HepG2 (cell line): Measurements from ENCODE around the gene DOCK10. TPM values are rescaled to one million over a fixed set of nuclear protein-coding genes. Genes with fewer than 3 reads are reported as not detected.

Source experiments
- ATAC-seq: fragments of 200-7000 bp; cut with Tn5 transposase; 3 replicates; pipeline ENCODE4 v1.9.1; 2020; ENCODE audit warnings: mild to moderate bottlenecking, moderate library complexity
- BruUV-seq: library from RNA; stranded (reverse); fragments of 400-500 nt; replicated peaks from 2 replicates; lab custom pipeline; 2021; lab: Mats Ljungman, UMichigan
- CTCF ChIA-PET: fragments of 300-600 bp; formaldehyde crosslinking; extraction: SDS; loops from one replicate; lab custom pipeline; 2021; ENCODE audit warnings: low total read pairs, inconsistent platforms, low intra/inter-chr PET ratio; lab: Yijun Ruan, JAX
- POLR2A ChIA-PET: fragments of 350-600 bp; sonication (Branson Sonifier 250); formaldehyde crosslinking; loops from one replicate; lab custom pipeline; 2020; ENCODE audit warnings: antibody characterized with exemption, inconsistent platforms; lab: Yijun Ruan, JAX
- DNase-seq: peaks from one replicate; pipeline ENCODE4 v3.0.0-alpha.2; 2015; ENCODE audit warnings: low spot score
- FAIRE-seq: peaks from 3 replicates; lab custom pipeline; 2011; peaks lifted over from hg19 to GRCh38; lab: Jason Lieb, UNC
- H2AFZ ChIP-seq: one replicate; pipeline ENCODE4 v1.6.1; 2011; ENCODE audit warnings: low read length, inconsistent platforms
- H3K27ac ChIP-seq: fragments of 300-600 bp; 3 replicates; pipeline ENCODE4 v1.8.0; 2011; ENCODE audit warnings: mixed run types, mild to moderate bottlenecking, mixed read lengths, low read length, inconsistent platforms; ENCODE audit not compliant: insufficient read depth; ENCODE audit errors: extremely low read length
- H3K27me3 ChIP-seq, 2 experiments: fragments of 200-600 bp in 1 of 2; 2 replicates in 1 of 2; 3 replicates in 1 of 2; pipeline versions ENCODE4 v1.6.0 to v1.8.0; 2011; ENCODE audit warnings: low read length in 2 of 2, mild to moderate bottlenecking in 2 of 2, moderate library complexity in 2 of 2, inconsistent platforms in 1 of 2; ENCODE audit not compliant: insufficient read depth in 2 of 2, control insufficient read depth in 1 of 2
- H3K36me3 ChIP-seq, 2 experiments: fragments of 200-600 bp in 1 of 2; replicated peaks in 1 of 2; 2 replicates in 1 of 2; 3 replicates in 1 of 2; pipeline versions ENCODE4 v1.5.1 to v1.8.0; 2011; ENCODE audit warnings: low read length in 2 of 2, inconsistent platforms in 1 of 2; ENCODE audit not compliant: insufficient read depth in 2 of 2, control insufficient read depth in 1 of 2
- H3K4me1 ChIP-seq: 2 replicates; pipeline ENCODE4 v1.5.1; 2012; ENCODE audit warnings: low read length, inconsistent platforms; ENCODE audit not compliant: insufficient read depth
- H3K4me2 ChIP-seq: 2 replicates; pipeline ENCODE4 v1.6.0; 2011; ENCODE audit warnings: low read depth, low read length, inconsistent platforms
- H3K4me3 ChIP-seq, 3 experiments: fragments of 200-600 bp in 1 of 3; sonication (generic), shearing (Covaris generic) in 1 of 3; replicated peaks in 1 of 3; 2 replicates each; pipeline ENCODE4 v1.5.1; 2011 to 2016; ENCODE audit warnings: low read length in 3 of 3, inconsistent platforms in 2 of 3, low read depth in 2 of 3, mild to moderate bottlenecking in 2 of 3, control low read depth in 1 of 3, mixed read lengths in 1 of 3; ENCODE audit not compliant: insufficient read depth in 1 of 3
- H3K79me2 ChIP-seq: one replicate; pipeline ENCODE4 v1.6.1; 2011; ENCODE audit warnings: low read length, inconsistent platforms; ENCODE audit not compliant: insufficient read depth
- H3K9ac ChIP-seq: 2 replicates; pipeline ENCODE4 v1.6.0; 2011; ENCODE audit warnings: mild to moderate bottlenecking, low read depth, low read length, inconsistent platforms; ENCODE audit not compliant: insufficient read depth
- H3K9me3 ChIP-seq: 2 replicates; pipeline ENCODE4 v1.5.1; 2012; ENCODE audit warnings: mild to moderate bottlenecking, low read length
- H4K20me1 ChIP-seq: 2 replicates; pipeline ENCODE4 v1.6.0; 2011; ENCODE audit warnings: inconsistent platforms, mild to moderate bottlenecking, low read length, moderate library complexity; ENCODE audit not compliant: insufficient read depth
- DPF2 ChIP-seq: sonication (generic); formaldehyde crosslinking; IDR thresholded peaks from 2 replicates; pipeline ENCODE4 v1.4.0; 2020; ENCODE audit warnings: mild to moderate bottlenecking, low read depth, missing genetic modification reagents, borderline replicate concordance
- EHMT2 ChIP-seq: fragments of 200-600 bp; sonication (generic); IDR thresholded peaks from 2 replicates; pipeline ENCODE4 v1.7.0; 2017; ENCODE audit warnings: antibody characterized with exemption, low read depth, low read length, borderline replicate concordance
- HCFC1 ChIP-seq: fragments of 150-350 bp; IDR thresholded peaks from 2 replicates; pipeline ENCODE4 v1.6.1; 2014; ENCODE audit warnings: low read depth, low read length
- KLF6 ChIP-seq: IDR thresholded peaks from 2 replicates; pipeline ENCODE4 v1.8.0; 2016; ENCODE audit warnings: missing biosample characterization, missing genetic modification reagents
- NFATC3 ChIP-seq: sonication (generic); formaldehyde crosslinking; IDR thresholded peaks from 2 replicates; pipeline ENCODE4 v1.5.1; 2020; ENCODE audit warnings: mild to moderate bottlenecking, missing genetic modification reagents
- NRL ChIP-seq: sonication (generic); formaldehyde crosslinking; IDR thresholded peaks from 2 replicates; pipeline ENCODE4 v1.5.0; 2020; ENCODE audit warnings: missing genetic modification reagents, mild to moderate bottlenecking, moderate library complexity, borderline replicate concordance
- PHF5A ChIP-seq: IDR thresholded peaks from one replicate; pipeline ENCODE4 v1.6.1; 2018; ENCODE audit warnings: low read depth, missing genetic modification reagents; ENCODE audit not compliant: unreplicated experiment
- POLR2AphosphoS2 ChIP-seq: IDR thresholded peaks from 2 replicates; pipeline ENCODE4 v1.6.1; 2011; ENCODE audit warnings: low read depth, low read length, improper control_type of control experiment
- SKI ChIP-seq: fragments of 450-650 bp; IDR thresholded peaks from one replicate; pipeline ENCODE4 v1.6.1; 2018; ENCODE audit warnings: mild to moderate bottlenecking; ENCODE audit not compliant: partially characterized antibody
- ZC3H4 ChIP-seq: sonication (generic); formaldehyde crosslinking; IDR thresholded peaks from 2 replicates; pipeline ENCODE4 v1.4.0; 2020; ENCODE audit warnings: missing genetic modification reagents, borderline replicate concordance
- ZFP91 ChIP-seq: sonication (generic); formaldehyde crosslinking; IDR thresholded peaks from 2 replicates; pipeline ENCODE4 v1.9.0; 2022; ENCODE audit warnings: missing genetic modification reagents, mild to moderate bottlenecking, borderline replicate concordance
- ZNF232 ChIP-seq: sonication (generic); formaldehyde crosslinking; IDR thresholded peaks from 2 replicates; pipeline ENCODE4 v1.4.0; 2020; ENCODE audit warnings: missing genetic modification reagents, borderline replicate concordance
- ZNF460 ChIP-seq: sonication (generic); formaldehyde crosslinking; IDR thresholded peaks from 2 replicates; pipeline ENCODE4 v1.5.1; 2020; ENCODE audit warnings: missing genetic modification reagents, mild to moderate bottlenecking, borderline replicate concordance
- ZNF557 ChIP-seq: sonication (generic); formaldehyde crosslinking; IDR thresholded peaks from 2 replicates; pipeline ENCODE4 v1.4.0; 2020; ENCODE audit warnings: missing genetic modification reagents
- ZNF564 ChIP-seq: sonication (generic); formaldehyde crosslinking; IDR thresholded peaks from 2 replicates; pipeline ENCODE4 v1.8.1; 2023; ENCODE audit warnings: mild to moderate bottlenecking, missing genetic modification reagents
- WGBS: methylation state at CpG from one replicate; pipeline ENCODE4 v1.1.6; 2017; ENCODE audit warnings: low lambda C conversion rate; 5-methylcytosine and 5-hydroxymethylcytosine counted together
- in situ Hi-C: cut with HindIII; loops from 2 replicates; pipeline ENCODE4 v1.10.0; 2017; ENCODE audit warnings: low pct_unique_long_range_greater_than_20kb; ENCODE audit not compliant: extremely low pct_ligation_motif_present
- intact Hi-C: fragments of 100-400 bp; cut with micrococcal nuclease; formaldehyde crosslinking; loops from one replicate; pipeline ENCODE4 v1.10.0; 2022; ENCODE audit not compliant: unreplicated experiment
- polyA plus RNA-seq, 8 experiments: library from polyadenylated mRNA; depleted of rRNA in 3 of 8; stranded (reverse) in 7 of 8; unstranded in 1 of 8; fragments of >200 nt; fragmentation: Illumina TruSeq in 4 of 8; extraction: Trizol in 4 of 8; gene quantifications; 2 replicates each; pipeline versions ENCODE4 v1.2.1 to v1.2.3, GENCODE V29; 2011 to 2016; ENCODE audit warnings: low read depth in 4 of 8, missing spikeins in 1 of 8, mixed read lengths in 1 of 8; ENCODE audit not compliant: insufficient read depth in 1 of 8
- total RNA-seq, 5 experiments: library from RNA; depleted of rRNA; stranded (reverse); fragments of >200 nt; fragmentation: Illumina TruSeq; extraction: Trizol; gene quantifications; 2 replicates each; pipeline ENCODE4 v1.2.3, GENCODE V29; 2016; ENCODE audit warnings: low read depth in 1 of 5
- TF ChIP-seq, protein P1 (sequence below): sonication (generic); formaldehyde crosslinking; IDR thresholded peaks from 2 replicates; pipeline ENCODE4 v1.4.0; 2020; ENCODE audit warnings: low read depth, missing genetic modification reagents
- TF ChIP-seq, protein P2 (sequence below): sonication (generic); formaldehyde crosslinking; IDR thresholded peaks from 2 replicates; pipeline ENCODE4 v1.4.0; 2020; ENCODE audit warnings: missing genetic modification reagents
- TF ChIP-seq, protein P3 (sequence below): sonication (generic); formaldehyde crosslinking; IDR thresholded peaks from 2 replicates; pipeline ENCODE4 v1.4.0; 2020; ENCODE audit warnings: mild to moderate bottlenecking, missing genetic modification reagents, borderline replicate concordance

DOCK10 gene
- total and polyA plus RNA-seq, 2 of the 13 experiments (the other 11 are each of a cell fraction or from before 2014, with no cell fraction given), result not detected

- intact Hi-C loops (no loop called here), in situ Hi-C loops (no loop called here)
- CTCF ChIA-PET, result no interaction called here
- Histone ChIP-seq H3K36me3 (no peaks in the 10 kb centered on the region), H3K4me3 (no peak overlapping the region), H3K27me3 (no peaks in the 10 kb centered on the region), H2AFZ (no peak overlapping the region), H4K20me1 (no peaks in the 10 kb centered on the region), H3K9ac (no peak overlapping the region), H3K27ac (no peak overlapping the region), H3K9me3 (no peaks in the 10 kb centered on the region), H3K79me2 (no peaks in the 10 kb centered on the region), H3K4me2 (no peak overlapping the region), H3K4me1 (no peaks in the 10 kb centered on the region)
- no TSS peak for BruUV-seq
- ATAC-seq (no peak), FAIRE-seq (no peak), DNase-seq (no peak)
- POLR2A ChIA-PET, result no interaction called here
- 4% methylated on average over 2 of the region's 2 CpGs for WGBS
- TF ChIP-seq ZNF557 (no peak), ZC3H4 (CRISPR knock-in tag) (no peak), SKI (no peak), EHMT2 (no peak), ZNF564 (CRISPR knock-in tag) (no peak), ZFP91 (CRISPR knock-in tag) (no peak), NRL (CRISPR knock-in tag) (no peak), KLF6 (CRISPR knock-in tag) (no peak), NFATC3 (CRISPR knock-in tag) (no peak), PHF5A (CRISPR knock-in tag) (no peak), POLR2AphosphoS2 (no peak), HCFC1 (no peak), ZNF460 (CRISPR knock-in tag) (no peak), ZNF232 (CRISPR knock-in tag) (no peak), DPF2 (CRISPR knock-in tag) (no peak)
- TF ChIP-seq, protein P1, sequence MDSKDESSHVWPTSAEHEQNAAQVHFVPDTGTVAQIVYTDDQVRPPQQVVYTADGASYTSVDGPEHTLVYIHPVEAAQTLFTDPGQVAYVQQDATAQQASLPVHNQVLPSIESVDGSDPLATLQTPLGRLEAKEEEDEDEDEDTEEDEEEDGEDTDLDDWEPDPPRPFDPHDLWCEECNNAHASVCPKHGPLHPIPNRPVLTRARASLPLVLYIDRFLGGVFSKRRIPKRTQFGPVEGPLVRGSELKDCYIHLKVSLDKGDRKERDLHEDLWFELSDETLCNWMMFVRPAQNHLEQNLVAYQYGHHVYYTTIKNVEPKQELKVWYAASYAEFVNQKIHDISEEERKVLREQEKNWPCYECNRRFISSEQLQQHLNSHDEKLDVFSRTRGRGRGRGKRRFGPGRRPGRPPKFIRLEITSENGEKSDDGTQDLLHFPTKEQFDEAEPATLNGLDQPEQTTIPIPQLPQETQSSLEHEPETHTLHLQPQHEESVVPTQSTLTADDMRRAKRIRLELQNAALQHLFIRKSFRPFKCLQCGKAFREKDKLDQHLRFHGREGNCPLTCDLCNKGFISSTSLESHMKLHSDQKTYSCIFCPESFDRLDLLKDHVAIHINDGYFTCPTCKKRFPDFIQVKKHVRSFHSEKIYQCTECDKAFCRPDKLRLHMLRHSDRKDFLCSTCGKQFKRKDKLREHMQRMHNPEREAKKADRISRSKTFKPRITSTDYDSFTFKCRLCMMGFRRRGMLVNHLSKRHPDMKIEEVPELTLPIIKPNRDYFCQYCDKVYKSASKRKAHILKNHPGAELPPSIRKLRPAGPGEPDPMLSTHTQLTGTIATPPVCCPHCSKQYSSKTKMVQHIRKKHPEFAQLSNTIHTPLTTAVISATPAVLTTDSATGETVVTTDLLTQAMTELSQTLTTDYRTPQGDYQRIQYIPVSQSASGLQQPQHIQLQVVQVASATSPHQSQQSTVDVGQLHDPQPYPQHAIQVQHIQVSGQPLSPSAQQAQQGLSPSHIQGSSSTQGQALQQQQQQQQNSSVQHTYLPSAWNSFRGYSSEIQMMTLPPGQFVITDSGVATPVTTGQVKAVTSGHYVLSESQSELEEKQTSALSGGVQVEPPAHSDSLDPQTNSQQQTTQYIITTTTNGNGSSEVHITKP, result no peak
- TF ChIP-seq, protein P2, sequence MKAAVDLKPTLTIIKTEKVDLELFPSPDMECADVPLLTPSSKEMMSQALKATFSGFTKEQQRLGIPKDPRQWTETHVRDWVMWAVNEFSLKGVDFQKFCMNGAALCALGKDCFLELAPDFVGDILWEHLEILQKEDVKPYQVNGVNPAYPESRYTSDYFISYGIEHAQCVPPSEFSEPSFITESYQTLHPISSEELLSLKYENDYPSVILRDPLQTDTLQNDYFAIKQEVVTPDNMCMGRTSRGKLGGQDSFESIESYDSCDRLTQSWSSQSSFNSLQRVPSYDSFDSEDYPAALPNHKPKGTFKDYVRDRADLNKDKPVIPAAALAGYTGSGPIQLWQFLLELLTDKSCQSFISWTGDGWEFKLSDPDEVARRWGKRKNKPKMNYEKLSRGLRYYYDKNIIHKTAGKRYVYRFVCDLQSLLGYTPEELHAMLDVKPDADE (CRISPR knock-in tag), result no peak
- TF ChIP-seq, protein P3, sequence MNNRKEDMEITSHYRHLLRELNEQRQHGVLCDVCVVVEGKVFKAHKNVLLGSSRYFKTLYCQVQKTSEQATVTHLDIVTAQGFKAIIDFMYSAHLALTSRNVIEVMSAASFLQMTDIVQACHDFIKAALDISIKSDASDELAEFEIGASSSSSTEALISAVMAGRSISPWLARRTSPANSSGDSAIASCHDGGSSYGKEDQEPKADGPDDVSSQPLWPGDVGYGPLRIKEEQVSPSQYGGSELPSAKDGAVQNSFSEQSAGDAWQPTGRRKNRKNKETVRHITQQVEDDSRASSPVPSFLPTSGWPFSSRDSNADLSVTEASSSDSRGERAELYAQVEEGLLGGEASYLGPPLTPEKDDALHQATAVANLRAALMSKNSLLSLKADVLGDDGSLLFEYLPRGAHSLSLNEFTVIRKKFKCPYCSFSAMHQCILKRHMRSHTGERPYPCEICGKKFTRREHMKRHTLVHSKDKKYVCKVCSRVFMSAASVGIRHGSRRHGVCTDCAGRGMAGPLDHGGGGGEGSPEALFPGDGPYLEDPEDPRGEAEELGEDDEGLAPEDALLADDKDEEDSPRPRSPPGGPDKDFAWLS (CRISPR knock-in tag), result no peak
These were observed 205.2 kb downstream of the DOCK10 start for GRCh38 chr2:224837066-224837465.
